Stimulated activated CD8-positive, alpha-beta memory T cell treated with anti-CD3 and anti-CD28 coated beads, Interleukin-15, amount 100 ng/mL, for 24 hours (primary cell): ENCODE measurements around the gene PCAT6.

Experiments
- DNase-seq: peaks from one replicate; pipeline ENCODE4 v3.0.0-alpha.2; 2020; ENCODE audit warnings: low read depth

Gene PCAT6

GRCh38 chr1:202850593-202851362, 40.0 kb downstream of the PCAT6 start:
- DNase-seq = no peak

- DNase-seq = no peak
Observed at GRCh38 chr1:202852163-202852904, 41.6 kb downstream of the PCAT6 start.

GRCh38 chr1:202854787-202855186, 44.0 kb downstream of the PCAT6 start:
- DNase-seq = no peak

- DNase-seq = no peak
Observed at GRCh38 chr1:202856014-202856413, 45.3 kb downstream of the PCAT6 start.

- no peak for DNase-seq
Observed at GRCh38 chr1:202857136-202857610, 46.4 kb downstream of the PCAT6 start.

- DNase-seq = no peak
Observed at GRCh38 chr1:202858331-202858730, 47.6 kb downstream of the PCAT6 start.

GRCh38 chr1:202858789-202859414, 48.1 kb downstream of the PCAT6 start:
- no peak for DNase-seq

GRCh38 chr1:202860744-202861419, 50.1 kb downstream of the PCAT6 start:
- DNase-seq = no peak
